CD14-positive monocyte (primary cell): ENCODE data around the gene TGFBR3. TPM values are rescaled to one million over a fixed set of nuclear protein-coding genes. Genes with fewer than 3 reads are reported as not detected.

Source experiments
- DNase-seq, 3 donors: peaks; one replicate each; pipeline ENCODE4 v3.0.0-alpha.2; 2011 to 2022
- H2AFZ ChIP-seq: 2 replicates; pipeline ENCODE4 v1.6.0; 2012; ENCODE audit warnings: mild to moderate bottlenecking, low read depth, low read length, inconsistent platforms; ENCODE audit not compliant: insufficient read depth, poor library complexity, severe bottlenecking
- H3K27ac ChIP-seq, 2 donors: 1 replicate in 1 of 2; 2 replicates in 1 of 2; pipeline ENCODE4 v1.5.1; 2012 to 2013; ENCODE audit warnings: low read length in 2 of 2, control low read depth in 1 of 2, inconsistent platforms in 1 of 2, low read depth in 1 of 2, mild to moderate bottlenecking in 1 of 2
- H3K27me3 ChIP-seq, 2 donors: one replicate each; pipeline versions ENCODE4 v1.6.0 to v1.6.1; 2011 to 2013; ENCODE audit warnings: low read length in 2 of 2; ENCODE audit not compliant: control insufficient read depth in 2 of 2, insufficient read depth in 2 of 2
- H3K36me3 ChIP-seq, 2 donors: replicated peaks in 1 of 2; 1 replicate in 1 of 2; 2 replicates in 1 of 2; pipeline versions ENCODE4 v1.5.1 to v1.6.1; 2012 to 2013; ENCODE audit warnings: low read length in 2 of 2, control low read depth in 1 of 2, inconsistent platforms in 1 of 2, mild to moderate bottlenecking in 1 of 2; ENCODE audit not compliant: insufficient read depth in 2 of 2, control insufficient read depth in 1 of 2
- H3K4me1 ChIP-seq, 2 donors: 1 replicate in 1 of 2; 2 replicates in 1 of 2; pipeline versions ENCODE4 v1.5.1 to v1.6.1; 2012 to 2013; ENCODE audit warnings: low read length in 2 of 2, control low read depth in 1 of 2, inconsistent platforms in 1 of 2, mild to moderate bottlenecking in 1 of 2, moderate library complexity in 1 of 2; ENCODE audit not compliant: insufficient read depth in 2 of 2, control insufficient read depth in 1 of 2
- H3K4me2 ChIP-seq: replicated peaks from 2 replicates; pipeline ENCODE3; 2012; ENCODE audit warnings: low read length, moderate library complexity, mild to moderate bottlenecking; ENCODE audit not compliant: poor library complexity, severe bottlenecking; ENCODE audit errors: extremely low read depth
- H3K4me3 ChIP-seq, 3 experiments: fragments of 200-600 bp in 1 of 3; sonication (generic) in 1 of 3; replicated peaks in 1 of 3; 1 replicate in 2 of 3; 2 replicates in 1 of 3; pipeline ENCODE4 v1.5.1; 2011 to 2013; ENCODE audit warnings: low read length in 3 of 3, mild to moderate bottlenecking in 3 of 3, control low read depth in 2 of 3, low read depth in 2 of 3, inconsistent platforms in 1 of 3, moderate library complexity in 1 of 3
- H3K79me2 ChIP-seq: 2 replicates; pipeline ENCODE4 v1.6.0; 2012; ENCODE audit warnings: mild to moderate bottlenecking, control low read depth, inconsistent platforms, low read length, moderate library complexity; ENCODE audit not compliant: insufficient read depth
- H3K9ac ChIP-seq: 2 replicates; pipeline ENCODE4 v1.6.0; 2017; ENCODE audit warnings: low read length, mild to moderate bottlenecking; ENCODE audit not compliant: insufficient read depth, poor library complexity, severe bottlenecking
- H3K9me3 ChIP-seq, 2 donors: replicated peaks in 1 of 2; 1 replicate in 1 of 2; 2 replicates in 1 of 2; pipeline versions ENCODE4 v1.5.1 to v1.6.1; 2012 to 2013; ENCODE audit warnings: low read length in 2 of 2, control low read depth in 1 of 2; ENCODE audit not compliant: control insufficient read depth in 1 of 2, insufficient read depth in 1 of 2
- H4K20me1 ChIP-seq: 2 replicates; pipeline ENCODE4 v1.6.0; 2012; ENCODE audit warnings: mild to moderate bottlenecking, low read length, control low read depth, moderate library complexity; ENCODE audit not compliant: insufficient read depth
- H3K27ac Mint-ChIP-seq, 7 donors: one replicate each; pipeline ENCODE4 v1.8.0; 2020; ENCODE audit warnings: mild to moderate bottlenecking in 7 of 7, mixed read lengths in 7 of 7, moderate library complexity in 6 of 7, inconsistent platforms in 2 of 7
- H3K27me3 Mint-ChIP-seq, 3 donors: one replicate each; pipeline ENCODE4 v1.8.0; 2021 to 2022; ENCODE audit warnings: low read depth in 3 of 3, mild to moderate bottlenecking in 3 of 3, mixed read lengths in 3 of 3, moderate library complexity in 3 of 3, inconsistent platforms in 1 of 3
- H3K36me3 Mint-ChIP-seq, 2 donors: one replicate each; pipeline ENCODE4 v1.8.0; 2020; ENCODE audit warnings: mixed read lengths in 2 of 2, inconsistent platforms in 1 of 2, mild to moderate bottlenecking in 1 of 2
- H3K4me1 Mint-ChIP-seq: one replicate; pipeline ENCODE4 v1.8.0; 2020; ENCODE audit warnings: mild to moderate bottlenecking, mixed read lengths
- H3K4me3 Mint-ChIP-seq, 2 donors: one replicate each; pipeline ENCODE4 v1.8.0; 2020; ENCODE audit warnings: mild to moderate bottlenecking in 2 of 2, mixed read lengths in 2 of 2, moderate library complexity in 1 of 2
- H3K9me3 Mint-ChIP-seq, 7 donors: one replicate each; pipeline ENCODE4 v1.8.0; 2020 to 2022; ENCODE audit warnings: mixed read lengths in 7 of 7, mild to moderate bottlenecking in 6 of 7, moderate library complexity in 6 of 7, inconsistent platforms in 2 of 7
- WGBS: methylation state at CpG from one replicate; pipeline ENCODE4 v1.1.5; 2013; ENCODE audit warnings: missing lambda C conversion rate; ENCODE audit not compliant: insufficient coverage; 5-methylcytosine and 5-hydroxymethylcytosine counted together
- intact Hi-C, 2 donors: fragments of 100-400 bp; cut with micrococcal nuclease; formaldehyde crosslinking; loops; one replicate each; pipeline versions ENCODE4 v1.15.0 to v1.15.1; 2023
- polyA plus RNA-seq, 3 donors: library from polyadenylated mRNA; depleted of rRNA in 1 of 3; unstranded in 2 of 3; stranded (reverse) in 1 of 3; fragments of 300-500 nt in 2 of 3; fragments of >200 nt in 1 of 3; fragmentation: Illumina TruSeq in 2 of 3; gene quantifications; 1 replicate in 2 of 3; 2 replicates in 1 of 3; pipeline ENCODE4 v1.2.3, GENCODE V29; 2012 to 2021
- TF ChIP-seq, protein P1 (sequence below): fragments of 200-600 bp; IDR thresholded peaks from one replicate; pipeline ENCODE4 v1.8.0; 2022; ENCODE audit warnings: antibody characterized with exemption, mild to moderate bottlenecking

TGFBR3 gene
- polyA plus RNA-seq, 3 donors = 0.09 to 0.28 (median 0.20) TPM

DNA sequence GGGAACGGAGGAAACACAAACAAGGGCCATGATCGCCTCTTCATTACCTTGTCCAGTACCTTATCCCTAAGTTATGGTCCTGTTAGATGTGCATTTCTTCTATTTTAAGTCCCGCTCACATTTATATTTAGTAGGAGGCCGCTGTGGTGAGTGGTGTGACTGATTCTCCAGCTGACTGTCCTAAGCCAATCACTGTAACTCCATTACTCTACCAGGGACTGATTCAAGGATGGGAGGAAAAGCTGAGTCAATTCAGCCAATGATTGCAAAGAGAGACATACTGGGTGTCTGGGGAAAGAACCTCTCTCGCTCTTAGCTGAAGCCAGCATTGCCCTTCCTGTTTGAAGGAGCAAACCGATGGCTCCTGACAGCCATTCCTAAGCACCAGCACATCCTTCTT, 59.7 kb downstream of the TGFBR3 start:
- Histone ChIP-seq H3K4me1 (peaks cover 6 to 8% of the 10 kb centered on the region in 2 donors), H3K36me3 (no peaks in the 10 kb centered on the region)

DNA sequence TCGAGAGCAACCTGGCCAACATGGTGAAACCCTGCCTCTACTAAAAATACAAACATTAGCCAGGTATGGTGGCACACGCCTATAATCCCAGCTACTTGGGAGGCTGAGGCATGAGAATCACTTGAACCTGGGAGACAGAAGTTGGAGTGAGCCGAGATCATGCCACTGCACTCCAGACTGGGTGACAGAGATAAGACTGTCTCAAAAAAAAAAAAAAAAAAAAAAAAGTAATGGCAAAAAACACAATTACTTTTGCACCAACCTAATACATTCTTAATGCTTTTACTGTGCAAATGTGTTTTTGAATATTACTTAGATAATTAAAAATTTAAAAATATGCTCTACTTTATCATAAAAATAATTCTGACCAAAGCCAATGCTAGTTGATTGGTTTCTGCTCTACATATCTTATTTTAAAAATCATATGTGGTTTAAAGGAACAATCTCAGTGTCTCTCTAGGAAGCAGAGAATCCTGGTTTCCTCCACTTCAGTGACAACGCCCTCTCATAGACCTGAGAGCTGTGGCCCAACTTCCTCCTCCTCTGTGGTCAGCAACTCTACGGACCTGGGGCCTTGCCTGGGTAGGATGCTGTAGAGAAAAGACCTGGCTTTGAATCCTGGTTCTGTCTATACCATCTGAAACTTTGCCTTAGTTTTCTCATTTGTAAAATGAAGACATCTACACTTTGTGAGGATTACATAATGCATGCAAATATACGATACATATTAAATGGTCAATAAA, 64.7 kb downstream of the TGFBR3 start:
- H2AFZ ChIP-seq = no peak overlapping the region
- no peaks in the 10 kb centered on the region for H3K9me3 ChIP-seq
- no peak overlapping the region for H3K4me2 ChIP-seq
- peaks cover 2% of the 10 kb centered on the region for H3K4me1 Mint-ChIP-seq
- H3K36me3 ChIP-seq = no peaks in the 10 kb centered on the region
- intact Hi-C loops = no loop called here
- 86% methylated on average over 1 of the region's 6 CpGs for WGBS
- DNase-seq = no peak
- H3K9me3 Mint-ChIP-seq = peaks cover 0 to 2% (median 0%) of the 10 kb centered on the region in 7 donors
- no peak overlapping the region for H3K4me3 ChIP-seq
- no peak overlapping the region for H3K4me3 Mint-ChIP-seq
- no peaks in the 10 kb centered on the region for H3K36me3 Mint-ChIP-seq
- H3K27ac ChIP-seq = no peak overlapping the region
- H3K27ac Mint-ChIP-seq = no peak overlapping the region
- peaks cover 0 to 5% (median 0%) of the 10 kb centered on the region in 3 donors for H3K27me3 Mint-ChIP-seq
- TF ChIP-seq, protein P1, sequence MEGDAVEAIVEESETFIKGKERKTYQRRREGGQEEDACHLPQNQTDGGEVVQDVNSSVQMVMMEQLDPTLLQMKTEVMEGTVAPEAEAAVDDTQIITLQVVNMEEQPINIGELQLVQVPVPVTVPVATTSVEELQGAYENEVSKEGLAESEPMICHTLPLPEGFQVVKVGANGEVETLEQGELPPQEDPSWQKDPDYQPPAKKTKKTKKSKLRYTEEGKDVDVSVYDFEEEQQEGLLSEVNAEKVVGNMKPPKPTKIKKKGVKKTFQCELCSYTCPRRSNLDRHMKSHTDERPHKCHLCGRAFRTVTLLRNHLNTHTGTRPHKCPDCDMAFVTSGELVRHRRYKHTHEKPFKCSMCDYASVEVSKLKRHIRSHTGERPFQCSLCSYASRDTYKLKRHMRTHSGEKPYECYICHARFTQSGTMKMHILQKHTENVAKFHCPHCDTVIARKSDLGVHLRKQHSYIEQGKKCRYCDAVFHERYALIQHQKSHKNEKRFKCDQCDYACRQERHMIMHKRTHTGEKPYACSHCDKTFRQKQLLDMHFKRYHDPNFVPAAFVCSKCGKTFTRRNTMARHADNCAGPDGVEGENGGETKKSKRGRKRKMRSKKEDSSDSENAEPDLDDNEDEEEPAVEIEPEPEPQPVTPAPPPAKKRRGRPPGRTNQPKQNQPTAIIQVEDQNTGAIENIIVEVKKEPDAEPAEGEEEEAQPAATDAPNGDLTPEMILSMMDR = no peak
- H4K20me1 ChIP-seq = no peaks in the 10 kb centered on the region
- no peaks in the 10 kb centered on the region for H3K27me3 ChIP-seq
- H3K79me2 ChIP-seq = no peaks in the 10 kb centered on the region
- no peaks in the 10 kb centered on the region for H3K4me1 ChIP-seq
- no peak overlapping the region for H3K9ac ChIP-seq

More for the DNA sequence above, 59.7 kb downstream of the TGFBR3 start:
- Histone ChIP-seq H3K9ac (no peak overlapping the region), H3K4me2 (no peak overlapping the region), H3K27ac (no peak overlapping the region), H3K4me3 (no peak overlapping the region), H3K27me3 (no peaks in the 10 kb centered on the region), H4K20me1 (no peaks in the 10 kb centered on the region), H3K9me3 (no peaks in the 10 kb centered on the region), H2AFZ (no peak overlapping the region), H3K79me2 (no peaks in the 10 kb centered on the region)
- Mint-ChIP-seq H3K27me3 (peaks cover 0 to 5% (median 2%) of the 10 kb centered on the region in 3 donors), H3K27ac (no peak overlapping the region), H3K4me3 (no peak overlapping the region), H3K36me3 (no peaks in the 10 kb centered on the region), H3K4me1 (peaks cover 13% of the 10 kb centered on the region), H3K9me3 (peaks cover 0 to 2% (median 0%) of the 10 kb centered on the region in 7 donors)
- DNase-seq = no peak
- TF ChIP-seq, protein P1 = no peak
- intact Hi-C loops = no loop called here
- WGBS = 100% methylated on average over 2 of the region's 6 CpGs
